Measurements from ENCODE around the gene JAKMIP2. TPM values are rescaled to one million over a fixed set of nuclear protein-coding genes. Genes with fewer than 3 reads are reported as not detected.

The JAKMIP2 gene
- total and polyA plus RNA-seq, 2 donors (not counting 3 experiments of a cell fraction or from before 2014, with no cell fraction given), result not detected

GRCh38 chr5:147633173-147633572, 149.4 kb downstream of the JAKMIP2 start:
- no peak for FAIRE-seq
- H2AFZ ChIP-seq (ENCODE audit: low read depth, low read length), result no peak overlapping the region

More at GRCh38 chr5:147633173-147633572, 149.4 kb downstream of the JAKMIP2 start:
- Histone ChIP-seq H3K4me2 (ENCODE audit: insufficient read depth, low read length) (no peak overlapping the region), H3K79me2 (ENCODE audit: control insufficient read depth, insufficient read depth, low read length) (no peaks in the 10 kb centered on the region), H3K27ac (ENCODE audit: insufficient read depth, low read depth, low read length) (no peak overlapping the region), H4K20me1 (replicated peaks; ENCODE audit: control insufficient read depth, extremely low read depth, insufficient read depth, low read length) (no peaks in the 10 kb centered on the region), H3K9me3 (replicated peaks; ENCODE audit: control insufficient read depth, insufficient read depth, low read length) (no peaks in the 10 kb centered on the region), H3K9ac (replicated peaks; ENCODE audit: extremely low read depth, insufficient read depth, low read length) (no peak overlapping the region), H3K36me3 (ENCODE audit: control insufficient read depth in 2 of 2, extremely low read depth in 1 of 2, insufficient read depth in 2 of 2, low read length in 2 of 2) (no peaks in the 10 kb centered on the region), H3K4me3 (replicated peaks in 1 of 3; ENCODE audit: insufficient read depth in 1 of 3, low read depth in 1 of 3, low read length in 3 of 3) (no peak overlapping the region), H3K9me1 (replicated peaks; ENCODE audit: control insufficient read depth, extremely low read depth, insufficient read depth, low read length) (no peaks in the 10 kb centered on the region), H3K27me3 (ENCODE audit: control insufficient read depth in 2 of 2, insufficient read depth in 2 of 2, low read length in 2 of 2) (peaks cover 0 to 2% of the 10 kb centered on the region in 2 experiments), H3K4me1 (ENCODE audit: control insufficient read depth, extremely low read depth, insufficient read depth, low read length) (no peaks in the 10 kb centered on the region)
- dilution Hi-C loops (cut with MboI; ENCODE audit: extremely low pct_ligation_motif_present, low sequenced_read_pairs) (no loop called here), intact Hi-C loops (cut with micrococcal nuclease) (no loop called here)
- BruUV-seq (replicated peaks), result no TSS peak
- POLR2A ChIA-PET, result no interaction called here
- DNase-seq (ENCODE audit: low read depth, low spot score), result no peak
- TF ChIP-seq JUN (IDR thresholded peaks at IDR 0.05; ENCODE audit: borderline replicate concordance, insufficient read depth, insufficient read length, low read depth), result no peak
- TF ChIP-seq POLR2A (IDR thresholded peaks at IDR 0.05; ENCODE audit: low read depth, low read length), result no peak
- TF ChIP-seq FOS (IDR thresholded peaks at IDR 0.05; ENCODE audit: borderline replicate concordance, insufficient read depth, low read length), result no peak
- no peak for TF ChIP-seq POLR2AphosphoS5 (IDR thresholded peaks at IDR 0.05; ENCODE audit: insufficient read depth, low read depth, low read length)
- TF ChIP-seq MYC (IDR thresholded peaks at IDR 0.05; ENCODE audit: low read depth, low read length), result no peak
- no peak for TF ChIP-seq EZH2 (IDR thresholded peaks at IDR 0.05; ENCODE audit: borderline replicate concordance, low read depth, low read length, severe bottlenecking)
- no peak for TF ChIP-seq GATA2 (IDR thresholded peaks at IDR 0.05; ENCODE audit: insufficient read depth, insufficient read length, low read depth, low read length)
- TF ChIP-seq MAX (IDR thresholded peaks at IDR 0.05; ENCODE audit: insufficient read depth, insufficient read length), result no peak
- no peak for TF ChIP-seq CTCF (IDR thresholded peaks at IDR 0.05; ENCODE audit: extremely low read depth in 1 of 2, insufficient read depth in 1 of 2, low read depth in 1 of 2, low read length in 2 of 2)
- CTCF ChIA-PET, result interaction anchor here (1.4 to 10.1 kb wide), 2 partner anchors 19 to 191 kb away, joined by 4 to 301 read pairs; no protein-coding TSS in a partner anchor
